Left ventricle myocardium inferior (tissue), 1 donor: ENCODE measurements around the gene NDUFS6. TPM values are rescaled to one million over a fixed set of nuclear protein-coding genes. Genes with fewer than 3 reads are reported as not detected.

Source experiments
- DNase-seq: peaks from one replicate; pipeline ENCODE4 v3.0.0-alpha.2; 2020
- H3K27ac ChIP-seq: fragments of 200-600 bp; replicated peaks from 2 replicates; pipeline ENCODE4 v1.8.0; 2021
- H3K27me3 ChIP-seq: fragments of 200-600 bp; 2 replicates; pipeline ENCODE4 v1.8.0; 2021; ENCODE audit warnings: low read depth
- H3K36me3 ChIP-seq: fragments of 200-600 bp; 2 replicates; pipeline ENCODE4 v1.8.0; 2021
- H3K4me1 ChIP-seq: fragments of 200-600 bp; 2 replicates; pipeline ENCODE4 v1.8.0; 2021
- H3K4me3 ChIP-seq: fragments of 200-600 bp; 2 replicates; pipeline ENCODE4 v1.8.0; 2021; ENCODE audit warnings: mild to moderate bottlenecking, moderate library complexity
- H3K9me3 ChIP-seq: fragments of 200-600 bp; replicated peaks from 2 replicates; pipeline ENCODE4 v1.8.0; 2021
- intact Hi-C: fragments of 100-400 bp; cut with micrococcal nuclease; formaldehyde crosslinking; loops from one replicate; pipeline ENCODE4 v1.11.0; 2022
- total RNA-seq: library from RNA; stranded (reverse); fragmentation: NEBNext Ultra II Directional; extraction: Animal tissue kit (Norgen Biotek cat#: 25700); gene quantifications from one replicate; pipeline ENCODE4 v1.2.1, GENCODE V29; 2021
- TF ChIP-seq, protein P1 (sequence below): fragments of 200-600 bp; IDR thresholded peaks from 2 replicates; pipeline ENCODE4 v1.8.0; 2021; ENCODE audit warnings: antibody characterized with exemption, mild to moderate bottlenecking, borderline replicate concordance
- donor health status: DM: no; HTN: yes; CAD: no; lungs with severe emphysema.

Gene NDUFS6
- total RNA-seq, 1 donor from 2014 or later, result 122 TPM

DNA sequence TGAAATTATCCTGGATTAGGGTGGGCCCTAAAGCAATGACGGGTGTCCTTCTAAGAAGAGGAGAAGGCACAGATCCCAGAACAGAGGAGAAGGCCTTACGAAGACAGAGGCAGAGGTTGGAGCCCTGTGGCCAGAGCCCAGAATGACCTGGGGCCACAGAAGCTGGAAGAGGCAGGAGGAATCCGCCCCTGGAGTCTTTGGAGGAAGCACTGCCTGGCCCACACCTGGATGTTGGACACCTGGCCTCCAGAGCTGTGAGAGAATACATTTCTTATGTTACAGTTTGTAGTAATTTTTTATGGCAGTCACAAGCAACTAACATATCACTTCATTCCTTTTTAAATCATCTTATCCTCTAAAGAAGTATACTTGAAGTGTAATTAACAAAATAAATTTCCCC, 10.0 kb upstream of the NDUFS6 start:
- Histone ChIP-seq H3K4me1 (peaks cover 31% of the 10 kb centered on the region), H3K36me3 (peaks cover under 1% of the 10 kb centered on the region), H3K4me3 (no peak overlapping the region), H3K9me3 (no peaks in the 10 kb centered on the region), H3K27ac (peak overlapping the region; percentile 66), H3K27me3 (peaks cover 4% of the 10 kb centered on the region)
- intact Hi-C loops, result no loop called here
- no peak for DNase-seq
- TF ChIP-seq, protein P1, sequence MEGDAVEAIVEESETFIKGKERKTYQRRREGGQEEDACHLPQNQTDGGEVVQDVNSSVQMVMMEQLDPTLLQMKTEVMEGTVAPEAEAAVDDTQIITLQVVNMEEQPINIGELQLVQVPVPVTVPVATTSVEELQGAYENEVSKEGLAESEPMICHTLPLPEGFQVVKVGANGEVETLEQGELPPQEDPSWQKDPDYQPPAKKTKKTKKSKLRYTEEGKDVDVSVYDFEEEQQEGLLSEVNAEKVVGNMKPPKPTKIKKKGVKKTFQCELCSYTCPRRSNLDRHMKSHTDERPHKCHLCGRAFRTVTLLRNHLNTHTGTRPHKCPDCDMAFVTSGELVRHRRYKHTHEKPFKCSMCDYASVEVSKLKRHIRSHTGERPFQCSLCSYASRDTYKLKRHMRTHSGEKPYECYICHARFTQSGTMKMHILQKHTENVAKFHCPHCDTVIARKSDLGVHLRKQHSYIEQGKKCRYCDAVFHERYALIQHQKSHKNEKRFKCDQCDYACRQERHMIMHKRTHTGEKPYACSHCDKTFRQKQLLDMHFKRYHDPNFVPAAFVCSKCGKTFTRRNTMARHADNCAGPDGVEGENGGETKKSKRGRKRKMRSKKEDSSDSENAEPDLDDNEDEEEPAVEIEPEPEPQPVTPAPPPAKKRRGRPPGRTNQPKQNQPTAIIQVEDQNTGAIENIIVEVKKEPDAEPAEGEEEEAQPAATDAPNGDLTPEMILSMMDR, result no peak

DNA sequence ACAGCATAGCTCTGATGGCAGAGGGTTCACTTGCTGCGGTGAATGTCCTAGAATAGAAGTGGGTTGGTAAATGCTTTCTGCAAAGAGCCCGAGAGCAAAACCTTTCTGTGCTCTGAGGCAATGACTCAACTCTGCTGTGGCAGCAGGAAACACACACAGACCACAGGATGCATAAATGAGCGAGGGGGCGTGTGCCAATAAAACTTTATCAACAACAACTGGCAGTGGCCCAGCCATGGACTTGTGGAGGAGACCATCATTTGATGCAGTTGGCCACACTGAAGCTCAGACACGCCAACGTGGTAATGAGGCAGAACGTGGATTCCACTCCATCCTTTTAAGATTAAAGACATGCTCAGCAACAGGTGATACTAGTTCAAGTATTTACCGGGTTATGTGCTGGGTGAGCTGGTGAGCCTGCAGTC, 8.4 kb upstream of the NDUFS6 start:
- H3K4me3 ChIP-seq, result no peak overlapping the region
- peak overlapping the region; percentile 42 for H3K27ac ChIP-seq
- TF ChIP-seq, protein P1, result no peak

GRCh38 chr5:1793301-1793740, 7.9 kb upstream of the NDUFS6 start:
- Histone ChIP-seq H3K9me3 (no peaks in the 10 kb centered on the region), H3K27me3 (no peaks in the 10 kb centered on the region), H3K4me1 (peaks cover 48% of the 10 kb centered on the region), H3K36me3 (peaks cover 22% of the 10 kb centered on the region), H3K27ac (peak overlapping the region; percentile 42), H3K4me3 (no peak overlapping the region)
- DNase-seq, result no peak
- intact Hi-C loops, result no loop called here
- TF ChIP-seq, protein P1, result no peak

More for the DNA sequence above, 8.4 kb upstream of the NDUFS6 start:
- H3K9me3 ChIP-seq, result no peaks in the 10 kb centered on the region
- peaks cover 18% of the 10 kb centered on the region for H3K36me3 ChIP-seq
- DNase-seq, result no peak
- no peaks in the 10 kb centered on the region for H3K27me3 ChIP-seq
- intact Hi-C loops, result no loop called here
- H3K4me1 ChIP-seq, result peaks cover 43% of the 10 kb centered on the region

DNA sequence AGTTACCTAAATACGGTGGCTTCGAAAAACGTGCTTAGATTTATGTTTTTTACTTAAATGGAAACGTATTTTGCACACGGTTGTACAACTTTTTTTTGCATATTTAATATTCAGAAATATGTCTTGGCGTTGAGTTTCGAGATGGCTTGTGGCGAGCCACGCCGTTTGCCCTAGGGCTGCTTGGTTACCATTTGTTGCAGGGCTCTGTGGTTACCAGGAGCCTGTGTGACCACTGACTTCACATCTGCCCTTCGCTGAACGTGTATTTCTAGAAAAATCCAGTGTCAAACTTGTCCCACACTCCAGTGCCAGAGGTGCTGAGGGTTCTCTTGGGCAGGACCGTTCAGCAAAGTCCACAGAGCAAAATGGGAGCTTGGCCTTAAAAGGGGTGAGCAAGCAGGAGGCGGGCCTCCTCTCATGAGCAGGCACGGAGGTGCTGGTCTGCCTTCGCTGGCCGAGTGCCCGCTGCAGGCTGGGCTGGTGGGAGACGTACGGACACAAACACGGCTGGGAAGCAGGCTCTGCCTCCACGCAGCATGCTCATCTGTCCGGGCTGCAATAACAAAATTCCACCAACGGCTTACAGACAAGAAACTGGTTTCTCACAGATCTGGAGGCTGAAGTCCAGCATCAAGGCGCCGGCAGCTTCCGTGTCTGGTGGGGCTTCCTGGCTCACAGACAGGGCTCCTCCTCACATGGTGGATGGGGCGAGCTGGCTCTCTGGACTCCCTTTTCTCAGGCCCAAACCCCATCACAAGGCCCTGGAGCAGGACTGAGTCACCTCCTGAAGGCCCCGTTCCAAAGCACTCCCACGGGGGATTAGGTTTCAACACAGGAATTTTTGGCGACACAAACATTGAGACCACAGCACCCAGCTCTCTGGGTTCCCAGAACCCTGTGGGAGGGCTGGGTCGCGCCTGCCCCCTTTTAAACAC, 7.0 kb upstream of the NDUFS6 start:
- H3K4me1 ChIP-seq, result peaks cover 57% of the 10 kb centered on the region
- H3K4me3 ChIP-seq, result no peak overlapping the region
- peaks cover 26% of the 10 kb centered on the region for H3K36me3 ChIP-seq
- peak overlapping the region; percentile 25 for H3K27ac ChIP-seq
- no peak for DNase-seq
- intact Hi-C loops, result no loop called here
- H3K9me3 ChIP-seq, result no peaks in the 10 kb centered on the region
- H3K27me3 ChIP-seq, result no peaks in the 10 kb centered on the region
- TF ChIP-seq, protein P1, result no peak

GRCh38 chr5:1794901-1795290, 6.3 kb upstream of the NDUFS6 start:
- Histone ChIP-seq H3K27me3 (no peaks in the 10 kb centered on the region), H3K27ac (peak overlapping the region; percentile 14), H3K4me1 (peaks cover 55% of the 10 kb centered on the region), H3K36me3 (peaks cover 26% of the 10 kb centered on the region), H3K9me3 (no peaks in the 10 kb centered on the region), H3K4me3 (no peak overlapping the region)
- TF ChIP-seq, protein P1, result no peak
- intact Hi-C loops, result no loop called here
- no peak for DNase-seq
